NB4 (cell line): ENCODE results near the gene GPAM.

Experiments
- POLR2A ChIP-seq: IDR thresholded peaks from 2 replicates; pipeline ENCODE4 v1.6.1; 2011; ENCODE audit warnings: mild to moderate bottlenecking; ENCODE audit not compliant: insufficient read length; ENCODE audit errors: extremely low read depth
- TF ChIP-seq, protein P1 (sequence below): IDR thresholded peaks from one replicate; pipeline ENCODE4 v1.5.1; 2012; ENCODE audit warnings: low read depth, low read length
- TF ChIP-seq, protein P2 (sequence below): IDR thresholded peaks from 2 replicates; pipeline ENCODE4 v1.6.1; 2011; ENCODE audit warnings: low read depth, low read length

DNA sequence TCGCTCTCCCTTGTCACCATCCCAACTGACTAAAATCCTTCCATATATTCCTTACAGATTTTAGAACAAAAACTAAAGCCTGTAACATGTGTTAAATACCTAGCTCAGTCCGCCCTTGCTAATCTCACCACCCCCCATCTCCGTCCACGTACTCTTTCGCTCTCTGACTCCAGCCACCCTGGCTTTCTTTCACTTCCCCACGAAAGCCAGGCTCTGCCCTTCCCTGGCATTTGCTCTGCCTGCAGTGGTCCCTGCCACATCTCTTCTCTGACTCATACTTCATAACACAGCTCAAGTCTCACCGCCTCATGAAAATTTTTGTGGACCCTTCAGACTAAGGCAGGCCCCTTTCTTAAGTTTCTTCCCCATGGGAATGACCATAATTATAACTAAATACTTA is 11.7 kb upstream of the GPAM start:
- TF ChIP-seq, protein P1, sequence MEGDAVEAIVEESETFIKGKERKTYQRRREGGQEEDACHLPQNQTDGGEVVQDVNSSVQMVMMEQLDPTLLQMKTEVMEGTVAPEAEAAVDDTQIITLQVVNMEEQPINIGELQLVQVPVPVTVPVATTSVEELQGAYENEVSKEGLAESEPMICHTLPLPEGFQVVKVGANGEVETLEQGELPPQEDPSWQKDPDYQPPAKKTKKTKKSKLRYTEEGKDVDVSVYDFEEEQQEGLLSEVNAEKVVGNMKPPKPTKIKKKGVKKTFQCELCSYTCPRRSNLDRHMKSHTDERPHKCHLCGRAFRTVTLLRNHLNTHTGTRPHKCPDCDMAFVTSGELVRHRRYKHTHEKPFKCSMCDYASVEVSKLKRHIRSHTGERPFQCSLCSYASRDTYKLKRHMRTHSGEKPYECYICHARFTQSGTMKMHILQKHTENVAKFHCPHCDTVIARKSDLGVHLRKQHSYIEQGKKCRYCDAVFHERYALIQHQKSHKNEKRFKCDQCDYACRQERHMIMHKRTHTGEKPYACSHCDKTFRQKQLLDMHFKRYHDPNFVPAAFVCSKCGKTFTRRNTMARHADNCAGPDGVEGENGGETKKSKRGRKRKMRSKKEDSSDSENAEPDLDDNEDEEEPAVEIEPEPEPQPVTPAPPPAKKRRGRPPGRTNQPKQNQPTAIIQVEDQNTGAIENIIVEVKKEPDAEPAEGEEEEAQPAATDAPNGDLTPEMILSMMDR, result no peak
- TF ChIP-seq POLR2A, result no peak
- TF ChIP-seq, protein P2, sequence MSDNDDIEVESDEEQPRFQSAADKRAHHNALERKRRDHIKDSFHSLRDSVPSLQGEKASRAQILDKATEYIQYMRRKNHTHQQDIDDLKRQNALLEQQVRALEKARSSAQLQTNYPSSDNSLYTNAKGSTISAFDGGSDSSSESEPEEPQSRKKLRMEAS, result no peak
